ENCODE measurements around the gene TPBG. TPM values are rescaled to one million over a fixed set of nuclear protein-coding genes. Genes with fewer than 3 reads are reported as not detected.

TPBG gene
- polyA plus RNA-seq, 3 donors: 0.39 to 0.52 TPM; not detected in 1

GRCh38 chr6:82337688-82338257 lies 25.8 kb upstream of the TPBG start:
- no peak overlapping the region for H2AFZ ChIP-seq (ENCODE audit: insufficient read depth, low read depth, low read length, poor library complexity, severe bottlenecking)
- intact Hi-C loops (cut with micrococcal nuclease): no loop called here
- WGBS (ENCODE audit: insufficient coverage): 100% methylated on average over 4 of the region's 4 CpGs

GRCh38 chr6:82348130-82348529 lies 15.5 kb upstream of the TPBG start:
- WGBS (ENCODE audit: insufficient coverage): no CpG with 5 or more reads among the region's 6 CpGs

More at GRCh38 chr6:82337688-82338257, 25.8 kb upstream of the TPBG start:
- H3K27ac ChIP-seq (ENCODE audit: low read depth in 1 of 2, low read length in 2 of 2): no peak overlapping the region
- H3K36me3 ChIP-seq (replicated peaks in 1 of 2; ENCODE audit: control insufficient read depth in 1 of 2, insufficient read depth in 2 of 2, low read length in 2 of 2): no peaks in the 10 kb centered on the region
- no peaks in the 10 kb centered on the region for H3K4me1 ChIP-seq (ENCODE audit: control insufficient read depth in 1 of 2, insufficient read depth in 2 of 2, low read length in 2 of 2)
- peaks cover 0 to 1% (median 0%) of the 10 kb centered on the region in 3 donors for H3K27me3 Mint-ChIP-seq (ENCODE audit: low read depth in 3 of 3)
- no peaks in the 10 kb centered on the region for H4K20me1 ChIP-seq (ENCODE audit: insufficient read depth, low read length)
- no peaks in the 10 kb centered on the region for H3K36me3 Mint-ChIP-seq
- no peak for TF ChIP-seq CTCF (IDR thresholded peaks at IDR 0.05)
- H3K4me2 ChIP-seq (replicated peaks; ENCODE audit: extremely low read depth, low read length, poor library complexity, severe bottlenecking): no peak overlapping the region
- H3K4me3 Mint-ChIP-seq: no peak overlapping the region
- H3K27me3 ChIP-seq (ENCODE audit: control insufficient read depth in 2 of 2, insufficient read depth in 2 of 2, low read length in 2 of 2): no peaks in the 10 kb centered on the region
- no peaks in the 10 kb centered on the region for H3K4me1 Mint-ChIP-seq
- H3K9me3 Mint-ChIP-seq: peaks cover 9 to 17% (median 12%) of the 10 kb centered on the region in 7 donors
- no peak overlapping the region for H3K4me3 ChIP-seq (replicated peaks in 1 of 3; ENCODE audit: low read depth in 2 of 3, low read length in 3 of 3)
- DNase-seq: no peak
- H3K9ac ChIP-seq (ENCODE audit: insufficient read depth, low read length, poor library complexity, severe bottlenecking): no peak overlapping the region
- no peak overlapping the region for H3K27ac Mint-ChIP-seq
- peaks cover 8% of the 10 kb centered on the region in 2 donors for H3K9me3 ChIP-seq (replicated peaks in 1 of 2; ENCODE audit: control insufficient read depth in 1 of 2, insufficient read depth in 1 of 2, low read length in 2 of 2)
- no peaks in the 10 kb centered on the region for H3K79me2 ChIP-seq (ENCODE audit: insufficient read depth, low read length)

More at GRCh38 chr6:82348130-82348529, 15.5 kb upstream of the TPBG start:
- H2AFZ ChIP-seq (ENCODE audit: insufficient read depth, low read depth, low read length, poor library complexity, severe bottlenecking): no peak overlapping the region
- DNase-seq: no peak
- Mint-ChIP-seq H3K9me3 (peaks cover 0 to 10% (median 5%) of the 10 kb centered on the region in 7 donors), H3K4me3 (no peak overlapping the region), H3K27me3 (ENCODE audit: low read depth in 3 of 3) (peaks cover 3 to 6% (median 5%) of the 10 kb centered on the region in 3 donors), H3K4me1 (peaks cover 4% of the 10 kb centered on the region), H3K36me3 (no peaks in the 10 kb centered on the region), H3K27ac (no peak overlapping the region)
- no peak overlapping the region for H3K27ac ChIP-seq (ENCODE audit: low read depth in 1 of 2, low read length in 2 of 2)
- no peaks in the 10 kb centered on the region for H3K4me1 ChIP-seq (ENCODE audit: control insufficient read depth in 1 of 2, insufficient read depth in 2 of 2, low read length in 2 of 2)
- no peaks in the 10 kb centered on the region for H3K79me2 ChIP-seq (ENCODE audit: insufficient read depth, low read length)
- H3K4me3 ChIP-seq (replicated peaks in 1 of 3; ENCODE audit: low read depth in 2 of 3, low read length in 3 of 3): no peak overlapping the region
- H3K9ac ChIP-seq (ENCODE audit: insufficient read depth, low read length, poor library complexity, severe bottlenecking): no peak overlapping the region
- no peak for TF ChIP-seq CTCF (IDR thresholded peaks at IDR 0.05)
- peaks cover 0 to 1% of the 10 kb centered on the region in 2 donors for H3K9me3 ChIP-seq (replicated peaks in 1 of 2; ENCODE audit: control insufficient read depth in 1 of 2, insufficient read depth in 1 of 2, low read length in 2 of 2)
- H3K4me2 ChIP-seq (replicated peaks; ENCODE audit: extremely low read depth, low read length, poor library complexity, severe bottlenecking): no peak overlapping the region
- intact Hi-C loops (cut with micrococcal nuclease): no loop called here
- H4K20me1 ChIP-seq (ENCODE audit: insufficient read depth, low read length): no peaks in the 10 kb centered on the region
- no peaks in the 10 kb centered on the region for H3K27me3 ChIP-seq (ENCODE audit: control insufficient read depth in 2 of 2, insufficient read depth in 2 of 2, low read length in 2 of 2)
- H3K36me3 ChIP-seq (replicated peaks in 1 of 2; ENCODE audit: control insufficient read depth in 1 of 2, insufficient read depth in 2 of 2, low read length in 2 of 2): no peaks in the 10 kb centered on the region

Measured in CD14-positive monocyte (primary cell).